ENCODE results near the gene SCG3.
A peak's percentile ranks its signal among the peaks of the same experiment; 100 is the strongest.

The SCG3 gene

DNA sequence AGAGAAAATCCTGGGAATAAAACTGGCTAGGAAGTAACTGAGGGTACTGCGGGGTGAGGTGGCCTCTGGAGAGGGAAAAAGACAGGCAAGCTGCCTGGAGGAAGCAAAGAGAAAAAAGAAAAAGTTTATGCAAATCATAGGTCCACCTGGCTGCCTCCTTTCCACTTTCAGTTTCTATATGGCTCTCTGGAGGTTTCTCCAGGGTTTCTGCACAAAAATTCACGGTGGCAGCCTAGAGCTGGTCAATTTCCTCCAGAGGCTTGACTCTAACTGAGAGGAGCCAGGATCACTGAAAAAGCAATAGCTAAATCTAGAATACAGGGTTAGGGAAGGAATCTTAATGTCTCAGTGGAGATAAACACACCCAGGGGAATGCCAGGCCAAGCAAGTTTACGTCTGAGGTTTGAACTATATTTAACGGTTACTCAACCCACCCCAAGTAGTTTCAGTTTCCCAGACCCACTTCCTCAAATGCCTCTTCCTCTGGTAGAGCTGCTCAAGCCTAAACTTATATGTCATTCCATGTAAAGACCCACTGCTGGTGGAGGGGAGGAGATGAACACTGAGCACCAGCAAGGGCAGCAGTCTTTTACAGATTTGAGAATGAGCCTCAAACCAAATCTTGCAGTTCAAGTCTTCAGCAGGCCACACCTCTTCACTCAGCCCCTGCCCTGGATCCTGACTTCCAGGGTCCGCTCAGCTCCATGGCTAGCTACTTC, 50.4 kb downstream of the SCG3 start:
- no peak for DNase-seq

GRCh38 chr15:51732646-51733045, 51.3 kb downstream of the SCG3 start:
- no peak for DNase-seq

DNA sequence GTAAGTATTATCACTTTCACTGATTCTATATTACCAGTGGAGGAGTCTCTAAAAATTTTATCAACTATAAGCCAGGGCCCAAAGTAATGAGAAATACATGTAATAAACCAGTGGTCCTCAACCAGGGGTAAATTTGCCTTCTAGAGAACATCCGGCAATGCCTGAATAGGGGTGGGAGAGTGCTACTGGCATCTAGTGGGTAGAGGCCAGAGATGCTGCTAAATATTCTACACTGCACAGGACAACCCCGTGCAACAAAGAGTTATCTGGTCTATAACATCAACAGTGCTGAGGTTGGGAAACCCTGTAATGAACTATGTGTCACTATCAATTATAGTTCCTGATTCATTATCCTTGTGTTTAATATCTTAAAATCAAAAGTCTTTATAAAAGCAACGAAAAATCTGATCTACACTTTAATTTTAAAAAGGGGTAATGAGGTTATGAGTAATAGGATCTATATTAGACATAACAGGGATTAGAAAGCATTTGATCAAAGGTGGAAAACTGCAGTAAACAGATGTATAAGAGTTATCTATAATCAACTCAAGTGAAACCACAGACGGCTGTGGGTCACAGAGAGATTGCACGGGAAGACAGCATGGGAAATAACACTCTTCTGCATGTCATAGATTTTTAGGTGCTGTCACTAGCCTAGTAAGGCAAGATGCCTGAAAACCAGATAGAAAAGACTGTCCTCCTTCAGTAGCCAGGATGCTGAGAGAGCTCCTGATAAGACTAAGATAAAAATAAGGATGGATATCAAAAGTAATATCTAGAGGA, 54.1 kb downstream of the SCG3 start:
- DNase-seq = peak; percentile 16

DNA sequence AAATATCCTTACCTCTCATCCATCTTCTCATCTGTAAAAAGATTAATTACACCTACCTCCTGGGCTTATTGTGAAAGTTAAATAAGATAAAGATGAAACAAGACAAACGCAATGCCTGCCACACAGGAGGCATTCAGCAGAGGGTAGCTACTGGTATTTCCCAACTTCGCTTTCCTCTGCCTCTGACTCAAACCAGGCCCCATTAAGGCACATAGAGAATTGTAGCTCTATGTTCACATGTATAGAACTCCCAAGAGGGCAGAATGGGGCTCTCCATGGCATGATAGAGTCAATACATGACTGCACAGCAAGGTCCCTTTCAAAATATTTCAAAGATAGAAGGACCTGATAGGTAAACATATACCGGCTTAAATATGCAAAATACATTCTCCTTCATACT, 54.8 kb downstream of the SCG3 start:
- no peak for DNase-seq

- no peak for DNase-seq
Measured at GRCh38 chr15:51736751-51737521, 55.6 kb downstream of the SCG3 start.

DNA sequence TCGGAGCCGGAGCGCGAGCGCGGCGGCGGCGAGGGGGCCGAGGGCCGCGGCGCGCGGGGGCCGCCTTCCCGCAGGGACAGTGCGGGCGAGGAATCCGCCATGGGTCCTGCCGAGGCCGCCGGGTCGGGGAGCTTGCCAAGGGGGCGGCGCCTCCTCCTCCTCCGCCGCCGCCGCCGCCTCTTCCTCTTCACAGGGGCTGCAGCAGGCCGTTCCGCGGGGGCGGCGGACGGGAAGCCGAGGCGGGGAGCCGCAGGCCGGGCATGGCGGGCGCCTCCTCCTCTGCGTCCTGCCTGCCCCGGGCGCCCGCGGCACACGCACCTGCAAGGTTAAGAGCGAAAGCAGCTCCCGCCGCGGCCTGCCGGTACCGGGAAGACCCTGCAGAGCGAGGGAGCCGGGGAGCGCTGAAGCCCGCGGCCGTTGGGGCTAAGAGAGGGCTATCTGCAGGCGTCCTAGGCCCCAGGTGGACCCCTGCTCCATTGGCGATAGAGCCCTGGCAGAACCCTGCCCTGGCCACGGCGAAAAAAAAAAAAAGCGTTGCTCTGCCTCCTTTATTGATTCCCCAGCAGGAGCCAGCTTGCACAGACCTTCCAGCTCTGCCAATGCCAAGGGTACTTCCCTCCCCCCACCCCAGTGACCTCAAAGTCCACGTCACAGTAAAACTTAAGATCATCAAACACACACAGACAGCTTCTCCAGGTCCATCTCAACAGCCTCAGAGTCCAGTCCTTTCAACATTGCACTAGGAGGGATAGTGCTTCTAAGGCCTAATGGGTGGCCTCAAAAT, 56.4 kb downstream of the SCG3 start, which contains the start of gene LYSMD2:
LYSMD2 (minus strand) TSS at position 134 of the 784 bp plus-strand sequence; CDS start at position 101, 33 bp downstream.
- peak; percentile 54 for DNase-seq

DNA sequence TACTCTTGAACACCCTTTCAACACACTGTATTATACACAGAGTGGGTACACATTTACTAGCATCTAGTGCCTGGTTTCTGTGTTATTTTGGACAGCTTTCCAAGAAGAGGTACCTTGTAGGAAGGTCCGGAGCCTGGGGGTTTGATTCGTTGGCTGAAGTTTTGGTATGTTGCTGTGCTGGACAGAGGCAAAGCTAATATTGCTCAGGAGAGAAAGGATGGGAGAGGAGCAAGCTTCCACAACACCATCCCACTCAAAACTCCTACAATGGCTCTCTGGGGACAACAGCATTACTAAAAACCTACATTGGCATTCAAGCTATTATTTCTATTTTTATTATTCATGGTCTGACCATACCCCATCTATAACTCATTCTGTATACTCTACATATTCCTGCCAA, 57.2 kb downstream of the SCG3 start:
- DNase-seq = no peak

GRCh38 chr15:51739061-51739712, 57.9 kb downstream of the SCG3 start:
- no peak for DNase-seq

DNA sequence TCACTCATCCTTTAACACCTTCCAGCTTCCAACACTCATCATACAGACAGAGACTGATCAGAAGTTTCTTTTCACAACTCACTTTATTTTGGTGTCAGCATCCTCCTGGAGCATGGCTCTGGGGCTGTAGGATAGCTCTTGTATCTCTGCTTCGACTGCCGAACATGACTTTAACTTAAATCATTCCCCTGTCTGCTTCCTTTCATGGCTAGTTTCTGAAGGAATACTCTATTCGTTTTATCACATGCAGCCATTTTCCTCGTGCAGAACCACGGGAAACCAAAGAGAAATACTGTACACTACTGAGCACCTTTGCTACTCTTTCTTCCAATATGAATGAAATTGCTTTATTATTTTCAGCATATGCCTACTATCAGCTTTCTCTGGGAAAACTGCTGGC, 68.0 kb downstream of the SCG3 start:
- no peak for DNase-seq

GRCh38 chr15:51750186-51750585, 68.9 kb downstream of the SCG3 start:
- no peak for DNase-seq

DNA sequence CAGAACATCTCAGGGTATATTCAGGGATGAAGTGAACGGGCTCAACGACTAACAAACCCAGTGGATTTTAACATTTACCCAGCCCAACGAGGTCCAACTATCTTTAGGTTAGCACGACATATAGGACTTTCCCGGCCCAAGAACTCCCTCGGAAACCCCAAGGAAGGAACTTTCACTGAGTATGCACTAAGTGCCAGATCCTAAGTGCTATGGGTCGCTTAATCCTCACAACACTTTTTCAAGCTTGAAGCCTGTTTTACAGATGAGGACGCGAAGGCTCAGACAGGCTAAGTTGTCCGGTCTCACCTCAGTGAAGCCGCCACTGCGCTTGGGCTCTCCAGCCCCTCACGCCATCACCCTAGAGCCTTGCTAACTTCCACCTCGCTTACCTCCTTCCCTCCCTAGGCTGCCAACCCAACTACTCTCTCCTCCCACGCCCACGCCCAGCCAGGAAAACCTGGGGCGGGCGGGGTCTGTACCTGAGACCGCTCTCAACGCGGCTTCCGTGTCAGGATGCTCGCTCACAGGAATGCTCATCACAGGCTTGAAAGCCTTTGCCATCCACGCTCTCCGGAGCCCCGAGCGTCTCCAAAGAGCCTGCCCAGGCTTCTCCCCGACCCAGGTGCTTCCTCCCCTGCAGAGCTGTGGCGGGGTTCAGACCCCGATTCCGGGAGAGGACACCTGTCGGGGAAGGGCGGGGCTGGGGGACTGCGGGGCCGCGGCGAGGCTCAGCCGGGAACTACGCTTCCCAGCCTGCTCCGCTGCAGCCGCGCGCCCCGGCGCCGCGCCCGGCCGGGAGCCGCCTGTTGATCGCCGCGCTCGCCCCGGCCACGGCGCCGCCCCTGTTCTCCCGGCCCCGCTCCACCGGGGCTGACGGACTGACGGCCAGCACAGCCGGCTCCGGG, 69.7 kb downstream of the SCG3 start, which contains the start of gene TMOD2:
TMOD2 (plus strand) TSS at position 806 of the 905 bp plus-strand sequence. CDS start 14,845 bp downstream, outside the sequence.
- no peak for DNase-seq

- DNase-seq = no peak
Measured at GRCh38 chr15:51751697-51752683, 70.7 kb downstream of the SCG3 start.

- DNase-seq = no peak
Measured at GRCh38 chr15:51752888-51753287, 71.6 kb downstream of the SCG3 start.

GRCh38 chr15:51754267-51754666, 73.0 kb downstream of the SCG3 start:
- no peak for DNase-seq

- DNase-seq = no peak
Measured at GRCh38 chr15:51755790-51756189, 74.5 kb downstream of the SCG3 start.

DNA sequence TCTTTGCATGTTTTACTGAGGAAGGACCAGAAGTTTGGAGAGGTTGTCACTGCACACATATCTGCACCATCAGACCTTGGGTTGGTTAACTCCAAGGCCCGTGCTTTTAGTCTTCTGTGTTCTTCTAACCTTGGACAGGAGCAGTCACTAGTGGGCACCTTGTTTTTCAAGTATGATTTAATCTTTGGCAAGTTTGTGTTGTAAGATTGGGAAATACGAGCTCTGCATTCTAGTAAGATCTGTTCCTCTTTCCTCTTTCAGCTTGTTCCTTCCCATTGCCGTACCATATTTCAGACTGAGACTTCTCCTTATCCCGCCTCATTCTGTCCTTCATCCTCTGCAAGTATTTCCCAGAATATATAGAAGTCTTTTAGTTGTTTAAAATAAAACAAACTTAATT, 75.2 kb downstream of the SCG3 start:
- no peak for DNase-seq

DNA sequence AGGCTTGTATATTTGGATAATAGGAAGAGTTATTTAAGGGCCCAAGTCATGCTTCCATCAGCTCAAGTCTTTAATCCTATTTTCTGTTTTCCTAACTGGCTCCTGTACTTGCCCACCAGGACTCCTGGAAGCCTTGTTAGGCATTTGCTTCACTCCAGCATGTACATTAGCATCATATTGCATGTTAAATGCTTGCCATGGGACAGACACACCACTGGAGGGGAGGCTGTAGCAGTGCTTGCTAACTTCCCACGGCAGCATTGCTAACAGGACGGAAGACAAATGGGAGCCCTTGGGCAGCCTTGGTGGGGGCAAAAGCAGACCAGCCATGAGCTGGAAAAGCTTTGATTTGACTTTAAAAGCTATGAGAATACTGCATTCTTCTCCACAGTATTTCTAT, 76.1 kb downstream of the SCG3 start:
- no peak for DNase-seq

- peak; percentile 74 for DNase-seq
Measured at GRCh38 chr15:51758645-51759044, 77.3 kb downstream of the SCG3 start.

DNA sequence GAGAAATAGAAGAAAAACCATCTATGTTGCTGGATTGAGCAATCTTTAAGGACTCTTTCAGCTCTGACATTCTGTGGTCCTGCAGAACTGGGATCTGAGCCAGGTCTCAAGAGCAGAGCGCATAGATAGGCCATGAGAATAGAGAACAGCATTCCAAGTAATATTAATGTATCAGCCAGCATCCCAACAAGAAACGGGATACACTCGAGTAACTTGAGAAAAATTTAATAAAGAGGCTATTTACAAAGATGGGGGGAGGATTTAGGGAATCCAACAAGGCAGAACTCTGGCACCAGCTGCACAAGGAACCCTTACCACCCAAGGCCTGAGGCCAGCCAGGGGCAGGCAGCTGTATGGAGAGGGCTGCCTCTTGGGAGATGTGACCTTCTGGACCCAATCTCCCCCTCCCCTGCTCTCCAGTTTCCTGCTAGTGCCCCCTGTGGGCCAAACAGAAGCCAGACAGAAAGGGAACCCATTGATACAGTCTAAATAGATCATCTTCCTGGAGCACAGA, 78.3 kb downstream of the SCG3 start:
- DNase-seq = peak; percentile 85
